Ovary (tissue), 9 donors: ENCODE results near the gene DTHD1. TPM values are rescaled to one million over a fixed set of nuclear protein-coding genes. Genes with fewer than 3 reads are reported as not detected.

Source experiments
- DNase-seq, 5 donors: peaks; one replicate each; pipeline ENCODE4 v3.0.0-alpha.2; 2019 to 2020
- H3K27ac ChIP-seq, 2 donors: fragments of 200-600 bp; one replicate each; pipeline versions ENCODE4 v1.5.1 to v1.8.0; 2019 to 2022
- H3K27me3 ChIP-seq: fragments of 200-600 bp; one replicate; pipeline ENCODE4 v1.8.0; 2022
- H3K36me3 ChIP-seq: fragments of 200-600 bp; sonication (generic); one replicate; pipeline ENCODE4 v1.5.1; 2019
- H3K4me1 ChIP-seq: one replicate; pipeline ENCODE4 v1.8.1; 2013; ENCODE audit warnings: mild to moderate bottlenecking, moderate library complexity; ENCODE audit not compliant: insufficient read depth
- H3K4me3 ChIP-seq: fragments of 200-600 bp; sonication (generic); one replicate; pipeline ENCODE4 v1.5.1; 2017
- H3K9me3 ChIP-seq, 2 donors: fragments of 200-600 bp in 1 of 2; sonication (generic) in 1 of 2; one replicate each; pipeline versions ENCODE4 v1.5.1 to v1.8.1; 2013 to 2019; ENCODE audit warnings: mild to moderate bottlenecking in 1 of 2, moderate library complexity in 1 of 2
- CTCF ChIP-seq, 3 donors: fragments of 450-650 bp in 2 of 3; fragments of 200-600 bp in 1 of 3; IDR thresholded peaks; one replicate each; pipeline versions ENCODE4 v1.5.1 to v1.8.0; 2016 to 2022; ENCODE audit warnings: antibody characterized with exemption in 3 of 3, mild to moderate bottlenecking in 1 of 3
- EP300 ChIP-seq: sonication (generic); formaldehyde crosslinking; IDR thresholded peaks from one replicate; pipeline ENCODE4 v1.6.1; 2017; ENCODE audit warnings: antibody characterized with exemption
- POLR2A ChIP-seq: fragments of 450-650 bp; IDR thresholded peaks from one replicate; pipeline ENCODE4 v1.6.1; 2017; ENCODE audit warnings: antibody characterized with exemption, mild to moderate bottlenecking, moderate library complexity
- WGBS, 3 donors: extraction: QIAGEN DNeasy Blood & Tissue Kit in 1 of 3; methylation state at CpG; one replicate each; pipeline versions ENCODE4 v1.1.5 to v1.1.7; 2013 to 2017; 5-methylcytosine and 5-hydroxymethylcytosine counted together
- intact Hi-C, 4 donors: fragments of 100-400 bp; cut with DNase I; formaldehyde crosslinking; loops; one replicate each; pipeline versions ENCODE4 v1.11.0 to v1.15.1; 2022 to 2023
- polyA plus RNA-seq, 2 donors: library from polyadenylated mRNA; stranded (reverse); fragments of 200-250 nt in 1 of 2; fragments of 350-450 nt in 1 of 2; fragmentation: Illumina TruSeq in 1 of 2; extraction: RNeasy Lipid Tissue Mini Kit (QIAGEN cat#74804) in 1 of 2; gene quantifications; one replicate each; pipeline ENCODE4 v1.2.3, GENCODE V29; 2013 to 2014
- total RNA-seq, 7 donors: library from RNA; depleted of rRNA in 2 of 7; stranded (reverse); fragments of >200 nt in 2 of 7; fragmentation: NEBNext Ultra II Directional in 3 of 7; extraction: Animal tissue kit (Norgen Biotek cat#: 25700) in 3 of 7; gene quantifications; one replicate each; pipeline versions ENCODE4 v1.1.0 to v1.2.4, GENCODE V29; 2016 to 2023
- donor health status: DM: no; HTN: no; CAD: no; lungs with moderate emphysema.
- donor health status: DM: no; HTN: no; CAD: no.
- donor health status: Bipolar disorder and iron deficiency.
- donor health status: DM: yes; HTN: yes; CAD: no.
- donor health status: DM: no; HTN: no; CAD: no.
- donor health status: DM: yes; HTN: yes; CAD: no.

Gene DTHD1
- total and polyA plus RNA-seq, 9 donors: 0.04 to 14.8 (median 0.99) TPM; not detected in 2

GRCh38 chr4:36353998-36354397, 72.6 kb downstream of the DTHD1 start:
- no peaks in the 10 kb centered on the region for H3K36me3 ChIP-seq
- H3K9me3 ChIP-seq: no peaks in the 10 kb centered on the region
- H3K4me1 ChIP-seq: no peaks in the 10 kb centered on the region
- TF ChIP-seq EP300 (no peak), POLR2A (no peak), CTCF (IDR thresholded peaks at IDR 0.05) (no peak)
- intact Hi-C loops: loop anchor here in 1 of 4 donors (2.0 kb wide), 1 partner anchor 15 kb away; no protein-coding TSS in a partner anchor
- WGBS, 3 donors: 38 to 47% (median 39%) methylated on average over 2 of the region's 2 CpGs
- DNase-seq: no peak
- H3K27me3 ChIP-seq: no peaks in the 10 kb centered on the region
- no peak overlapping the region for H3K4me3 ChIP-seq
- no peak overlapping the region for H3K27ac ChIP-seq

DNA sequence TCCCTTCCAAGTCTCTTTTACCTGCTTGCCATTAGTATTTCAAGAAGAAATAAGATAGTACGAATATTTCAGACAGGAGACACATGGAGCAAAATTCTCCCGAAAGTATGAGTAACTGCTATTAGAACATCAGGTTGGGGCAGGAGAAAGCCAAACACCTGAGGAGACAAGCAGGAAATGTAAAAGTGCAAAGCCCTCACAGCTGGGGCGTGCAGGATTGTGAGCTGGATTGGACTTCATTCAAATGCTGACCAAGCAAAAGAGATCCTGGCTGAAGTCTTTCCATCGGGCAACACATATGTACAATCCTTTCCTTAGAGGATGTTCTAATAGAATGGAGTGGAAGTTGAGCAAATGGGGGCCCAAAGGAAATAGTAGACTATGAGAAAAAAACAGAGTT, 76.8 kb downstream of the DTHD1 start:
- Histone ChIP-seq H3K4me3 (no peak overlapping the region), H3K27me3 (no peaks in the 10 kb centered on the region), H3K36me3 (no peaks in the 10 kb centered on the region), H3K4me1 (no peaks in the 10 kb centered on the region), H3K27ac (no peak overlapping the region), H3K9me3 (no peaks in the 10 kb centered on the region)
- TF ChIP-seq CTCF (IDR thresholded peaks at IDR 0.05): no peak
- TF ChIP-seq EP300: no peak
- no peak for TF ChIP-seq POLR2A
- WGBS, 3 donors: 26 to 45% (median 34%) methylated on average over 4 of the region's 4 CpGs
- intact Hi-C loops: no loop called here
- DNase-seq: no peak

- no peak for DNase-seq
- TF ChIP-seq POLR2A (no peak), EP300 (no peak), CTCF (IDR thresholded peaks at IDR 0.05) (no peak)
- H3K36me3 ChIP-seq: no peaks in the 10 kb centered on the region
- no peak overlapping the region for H3K27ac ChIP-seq
- intact Hi-C loops: no loop called here
- H3K4me3 ChIP-seq: no peak overlapping the region
- H3K27me3 ChIP-seq: no peaks in the 10 kb centered on the region
- H3K4me1 ChIP-seq: no peaks in the 10 kb centered on the region
- H3K9me3 ChIP-seq: no peaks in the 10 kb centered on the region
Measured at GRCh38 chr4:36360755-36361154, 79.3 kb downstream of the DTHD1 start.

- no peaks in the 10 kb centered on the region for H3K9me3 ChIP-seq
- intact Hi-C loops: no loop called here
- H3K4me1 ChIP-seq: no peaks in the 10 kb centered on the region
- no peaks in the 10 kb centered on the region for H3K36me3 ChIP-seq
- TF ChIP-seq POLR2A (no peak), EP300 (no peak), CTCF (IDR thresholded peaks at IDR 0.05) (no peak)
- no peak for DNase-seq
- no peak overlapping the region for H3K27ac ChIP-seq
- H3K27me3 ChIP-seq: no peaks in the 10 kb centered on the region
- H3K4me3 ChIP-seq: no peak overlapping the region
- WGBS, 3 donors: 28 to 58% (median 37%) methylated on average over 2 of the region's 2 CpGs
Measured at GRCh38 chr4:36363024-36363423, 81.6 kb downstream of the DTHD1 start.
